Adrenal gland (tissue), 5 donors: Measurements from ENCODE around the gene DPP10.

Experiments used
- POLR2A ChIP-seq, 2 donors: fragments of 450-650 bp; IDR thresholded peaks; one replicate each; pipeline ENCODE4 v1.6.1; 2017; ENCODE audit warnings: antibody characterized with exemption in 2 of 2, mild to moderate bottlenecking in 2 of 2, moderate library complexity in 1 of 2
- TF ChIP-seq, protein P1 (sequence below), 6 experiments: fragments of 450-650 bp in 4 of 6; fragments of 200-600 bp in 2 of 6; sonication (generic) in 1 of 6; IDR thresholded peaks; 1 replicate in 5 of 6; 2 replicates in 1 of 6; pipeline versions ENCODE4 v1.5.1 to v1.8.0; 2016 to 2021; ENCODE audit warnings: antibody characterized with exemption in 6 of 6, mild to moderate bottlenecking in 2 of 6, moderate library complexity in 1 of 6
- donor health status: DM: no; HTN: no; CAD: no.

DNA sequence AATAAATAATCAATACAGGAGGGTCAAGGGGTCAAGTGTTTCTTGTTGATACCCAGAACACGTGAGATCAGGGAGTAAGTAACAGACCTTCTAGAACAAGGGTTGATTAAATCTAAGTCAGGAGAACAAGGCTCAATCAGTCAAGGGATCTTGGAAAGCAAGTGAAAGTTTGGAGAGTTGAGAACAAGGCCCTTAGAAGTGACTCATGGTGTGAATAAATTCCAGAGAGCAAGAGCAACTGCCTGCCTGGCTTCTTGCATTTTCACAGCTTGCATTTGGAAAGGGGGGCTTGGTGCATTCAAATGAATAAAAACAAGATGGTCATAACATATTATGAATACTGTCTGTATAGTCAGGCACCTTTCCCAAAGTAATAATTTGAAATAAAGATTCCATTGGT is 256.1 kb downstream of the DPP10 start:
- TF ChIP-seq POLR2A (IDR thresholded peaks at IDR 0.05): no peak
- TF ChIP-seq, protein P1, sequence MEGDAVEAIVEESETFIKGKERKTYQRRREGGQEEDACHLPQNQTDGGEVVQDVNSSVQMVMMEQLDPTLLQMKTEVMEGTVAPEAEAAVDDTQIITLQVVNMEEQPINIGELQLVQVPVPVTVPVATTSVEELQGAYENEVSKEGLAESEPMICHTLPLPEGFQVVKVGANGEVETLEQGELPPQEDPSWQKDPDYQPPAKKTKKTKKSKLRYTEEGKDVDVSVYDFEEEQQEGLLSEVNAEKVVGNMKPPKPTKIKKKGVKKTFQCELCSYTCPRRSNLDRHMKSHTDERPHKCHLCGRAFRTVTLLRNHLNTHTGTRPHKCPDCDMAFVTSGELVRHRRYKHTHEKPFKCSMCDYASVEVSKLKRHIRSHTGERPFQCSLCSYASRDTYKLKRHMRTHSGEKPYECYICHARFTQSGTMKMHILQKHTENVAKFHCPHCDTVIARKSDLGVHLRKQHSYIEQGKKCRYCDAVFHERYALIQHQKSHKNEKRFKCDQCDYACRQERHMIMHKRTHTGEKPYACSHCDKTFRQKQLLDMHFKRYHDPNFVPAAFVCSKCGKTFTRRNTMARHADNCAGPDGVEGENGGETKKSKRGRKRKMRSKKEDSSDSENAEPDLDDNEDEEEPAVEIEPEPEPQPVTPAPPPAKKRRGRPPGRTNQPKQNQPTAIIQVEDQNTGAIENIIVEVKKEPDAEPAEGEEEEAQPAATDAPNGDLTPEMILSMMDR (IDR thresholded peaks at IDR 0.05): no peak
